ENCODE results near the gene SYT6.
"Not testable (repeated sequence)": the region's sequence is repeated elsewhere in the genome, so short reads cannot be mapped to it uniquely, and the experiment has no call there.

Gene SYT6

GRCh38 chr1:114069762-114070161 is 83.9 kb downstream of the SYT6 start:
- not testable (repeated sequence) for DNase-seq (ENCODE audit: low read depth)

GRCh38 chr1:114068684-114069083 is 85.0 kb downstream of the SYT6 start:
- not testable (repeated sequence) for DNase-seq (ENCODE audit: low read depth)

GRCh38 chr1:114065671-114066070 is 88.0 kb downstream of the SYT6 start:
- not testable (repeated sequence) for DNase-seq (ENCODE audit: low read depth)

GRCh38 chr1:114063544-114063943 is 90.1 kb downstream of the SYT6 start:
- DNase-seq (ENCODE audit: low read depth): no peak

- DNase-seq (ENCODE audit: low read depth): no peak
Observed at GRCh38 chr1:114062477-114063099, 91.1 kb downstream of the SYT6 start.

GRCh38 chr1:114061121-114061830 is 92.4 kb downstream of the SYT6 start:
- peak; percentile 17 for DNase-seq (ENCODE audit: low read depth)

GRCh38 chr1:114058236-114058635 is 95.4 kb downstream of the SYT6 start:
- not testable (repeated sequence) for DNase-seq (ENCODE audit: low read depth)

GRCh38 chr1:114054148-114054547 is 99.5 kb downstream of the SYT6 start:
- no peak for DNase-seq (ENCODE audit: low read depth)

GRCh38 chr1:114048232-114048631 is 105.4 kb downstream of the SYT6 start:
- no peak for DNase-seq (ENCODE audit: low read depth)

- DNase-seq (ENCODE audit: low read depth): no peak
Observed at GRCh38 chr1:114043548-114043947, 110.1 kb downstream of the SYT6 start.

GRCh38 chr1:114043054-114043453 is 110.6 kb downstream of the SYT6 start:
- no peak for DNase-seq (ENCODE audit: low read depth)

- DNase-seq (ENCODE audit: low read depth): no peak
Observed at GRCh38 chr1:114040273-114041015, 113.2 kb downstream of the SYT6 start.
